Activated T-helper 9 cell treated with anti-CD3 and anti-CD28 coated beads, Interleukin-2, amount 50 U/mL, for 16 hours (primary cell): Measurements from ENCODE around the gene GTSE1.

Experiments used
- DNase-seq: peaks from one replicate; pipeline ENCODE4 v3.0.0-alpha.2; 2020; ENCODE audit warnings: low read depth

The GTSE1 gene

GRCh38 chr22:46329616-46330015 lies 32.9 kb downstream of the GTSE1 start:
- no peak for DNase-seq

DNA sequence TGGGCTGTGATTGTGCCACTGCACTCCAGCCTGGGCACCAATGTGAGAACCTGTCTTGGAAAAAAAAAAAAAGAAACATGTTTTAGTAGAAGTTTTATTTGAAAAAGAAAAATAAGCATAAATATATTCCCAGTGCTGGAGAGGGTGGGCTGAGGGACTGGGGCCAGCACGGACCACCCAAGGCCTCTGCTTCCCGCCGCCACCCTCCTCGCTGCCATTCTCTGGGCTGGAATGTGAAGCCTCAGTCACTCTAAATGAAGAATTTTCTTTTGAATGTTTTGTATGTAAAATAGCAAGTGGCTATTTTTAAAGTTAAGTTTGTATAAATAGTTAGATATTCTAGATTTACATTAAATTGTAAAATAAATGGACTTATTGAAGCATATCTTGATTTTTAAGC lies 33.8 kb downstream of the GTSE1 start:
- DNase-seq, result no peak

GRCh38 chr22:46331496-46331895 lies 34.8 kb downstream of the GTSE1 start:
- no peak for DNase-seq

GRCh38 chr22:46335201-46336118 lies 38.8 kb downstream of the GTSE1 start, which contains the start of gene TRMU:
Gene TRMU (plus strand): TSS chr22:46335714. CDS start chr22:46335765, 51 bp downstream.
- peak; percentile 64 for DNase-seq

- DNase-seq, result no peak
Measured at GRCh38 chr22:46336119-46337078, 39.7 kb downstream of the GTSE1 start.

DNA sequence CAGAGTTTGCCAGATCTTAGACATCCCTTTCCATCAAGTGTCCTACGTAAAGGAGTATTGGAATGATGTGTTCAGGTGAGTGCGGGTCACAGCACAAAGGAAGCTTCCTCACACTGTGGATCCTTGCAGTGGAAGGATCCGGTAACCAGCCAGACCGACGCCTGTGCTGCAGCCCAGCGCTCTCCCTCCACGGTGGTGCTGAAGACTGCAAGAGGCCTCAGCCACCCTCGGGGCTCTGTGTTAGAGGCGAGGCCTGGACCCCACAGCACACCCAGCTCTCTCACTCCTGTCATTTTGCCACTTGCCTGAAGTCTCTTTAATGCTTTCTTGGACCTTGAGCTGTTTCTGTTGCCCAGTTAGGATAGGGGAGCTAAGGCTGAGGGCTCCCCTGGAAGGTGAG lies 41.2 kb downstream of the GTSE1 start:
- DNase-seq, result no peak

DNA sequence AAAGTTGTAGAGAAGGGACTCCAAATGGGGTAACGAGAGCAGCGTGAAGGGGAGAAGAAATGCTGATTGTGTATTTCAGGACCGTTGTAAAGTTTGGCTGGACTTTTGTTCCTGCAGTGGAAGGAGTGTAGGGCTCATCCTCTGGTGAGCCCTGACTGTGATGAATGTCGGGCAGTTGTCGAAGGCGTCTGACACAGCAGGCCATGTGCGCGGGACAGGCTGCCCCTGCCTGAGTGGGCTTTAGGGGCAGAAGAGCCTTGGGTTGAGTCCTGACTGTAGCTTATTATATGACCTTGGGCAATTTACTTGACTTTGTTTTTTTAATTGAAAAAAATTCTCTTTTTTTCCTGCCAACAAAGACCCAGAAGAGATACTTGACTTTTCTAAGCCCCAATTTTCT lies 42.0 kb downstream of the GTSE1 start:
- no peak for DNase-seq

DNA sequence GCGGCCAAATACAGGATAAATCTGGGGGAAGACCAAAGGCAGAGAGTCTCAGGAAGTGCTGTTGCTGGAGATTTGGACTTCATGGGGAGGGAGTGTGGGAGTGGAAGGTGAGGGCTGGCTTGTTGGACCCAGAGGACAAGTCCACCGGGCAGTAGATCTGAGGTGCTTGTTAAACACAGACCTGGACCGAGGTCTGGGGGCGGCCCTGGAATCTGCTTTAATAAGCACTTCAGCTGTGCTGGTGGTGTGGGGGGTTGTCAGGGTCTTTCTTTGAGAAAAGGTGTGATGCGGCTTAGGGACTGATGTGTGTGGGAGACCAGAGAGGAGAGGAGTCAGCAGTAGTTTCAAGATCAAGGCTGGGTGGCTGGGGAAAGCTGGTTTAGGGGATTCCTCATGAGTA lies 43.3 kb downstream of the GTSE1 start:
- DNase-seq, result no peak

GRCh38 chr22:46340676-46341075 lies 44.0 kb downstream of the GTSE1 start:
- DNase-seq, result no peak

DNA sequence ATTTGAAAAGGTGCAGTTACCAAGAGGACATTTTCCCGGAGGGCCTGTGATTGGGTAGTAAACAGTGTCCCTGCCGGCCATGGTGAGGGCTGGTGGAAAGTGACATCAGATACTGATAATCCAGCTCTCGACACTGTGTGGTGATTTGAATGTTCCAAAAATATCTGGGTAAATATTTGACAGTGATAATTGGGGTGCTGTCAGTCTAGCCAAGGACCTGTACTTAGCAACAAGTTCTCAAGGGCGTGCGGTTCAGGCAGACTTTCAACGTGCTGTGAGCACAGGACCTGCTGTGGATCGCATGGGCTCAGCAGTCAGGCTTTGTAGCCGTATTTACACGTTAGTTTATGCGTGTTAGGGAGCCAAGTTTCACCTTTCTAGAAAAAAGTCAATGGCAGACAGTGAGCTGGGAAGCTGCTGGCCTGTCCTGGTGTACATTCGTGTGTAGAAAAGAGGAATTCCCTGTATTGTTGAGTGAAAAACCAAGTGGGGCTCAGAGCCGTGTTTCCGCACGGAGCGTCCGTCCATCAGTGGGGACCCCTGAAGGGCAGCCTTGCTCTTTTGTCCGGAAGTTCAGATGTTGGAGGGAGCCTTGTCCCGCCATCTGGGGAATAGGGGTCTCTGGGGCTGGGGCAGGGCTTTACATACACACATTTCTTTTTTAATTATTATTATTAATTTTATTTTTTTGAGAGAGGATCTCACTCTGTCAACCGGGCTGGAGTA lies 50.2 kb downstream of the GTSE1 start:
- DNase-seq, result no peak

GRCh38 chr22:46347646-46348045 lies 51.0 kb downstream of the GTSE1 start:
- no peak for DNase-seq

GRCh38 chr22:46348099-46348695 lies 51.5 kb downstream of the GTSE1 start:
- DNase-seq, result no peak

GRCh38 chr22:46349238-46349637 lies 52.6 kb downstream of the GTSE1 start:
- no peak for DNase-seq

DNA sequence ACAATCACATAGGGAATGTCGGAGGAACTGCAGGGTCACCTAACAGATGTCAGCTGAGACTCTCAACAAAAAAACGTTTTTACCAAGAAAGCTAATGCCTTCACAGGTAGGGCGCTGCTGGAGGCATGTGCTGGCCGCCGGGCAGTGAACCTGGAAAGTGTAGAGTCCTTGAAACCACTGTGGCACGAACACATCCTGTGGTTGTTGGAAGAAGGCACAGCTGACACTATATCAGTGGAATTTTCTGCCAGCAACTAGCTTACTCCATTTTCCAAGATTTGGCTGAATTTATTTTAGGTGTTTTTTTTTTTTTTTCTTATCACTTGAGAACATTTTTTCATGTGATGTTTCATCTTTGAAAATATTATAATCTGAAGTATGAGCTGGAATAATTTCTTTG lies 53.0 kb downstream of the GTSE1 start:
- DNase-seq, result no peak

GRCh38 chr22:46350121-46350520 lies 53.5 kb downstream of the GTSE1 start:
- no peak for DNase-seq

DNA sequence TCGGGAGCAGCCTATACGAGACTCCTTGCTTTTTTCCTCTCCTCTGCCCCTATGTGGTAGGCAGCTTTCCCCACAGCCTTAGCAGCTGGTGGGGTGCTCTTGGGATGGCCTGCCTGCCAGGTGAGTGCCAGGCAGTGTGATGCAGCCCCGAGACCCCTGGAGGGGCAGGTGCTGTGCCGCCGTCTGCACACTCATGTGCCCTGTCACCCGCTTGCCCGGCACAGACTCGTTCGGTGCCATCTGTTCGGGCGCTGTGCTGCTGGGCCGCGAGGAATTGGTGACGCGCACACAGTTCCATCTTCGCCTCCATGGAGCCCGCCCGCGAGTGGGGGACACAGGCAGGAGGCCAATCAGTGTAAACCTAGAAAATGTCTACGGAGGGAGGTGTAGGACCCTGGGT lies 54.0 kb downstream of the GTSE1 start:
- no peak for DNase-seq

DNA sequence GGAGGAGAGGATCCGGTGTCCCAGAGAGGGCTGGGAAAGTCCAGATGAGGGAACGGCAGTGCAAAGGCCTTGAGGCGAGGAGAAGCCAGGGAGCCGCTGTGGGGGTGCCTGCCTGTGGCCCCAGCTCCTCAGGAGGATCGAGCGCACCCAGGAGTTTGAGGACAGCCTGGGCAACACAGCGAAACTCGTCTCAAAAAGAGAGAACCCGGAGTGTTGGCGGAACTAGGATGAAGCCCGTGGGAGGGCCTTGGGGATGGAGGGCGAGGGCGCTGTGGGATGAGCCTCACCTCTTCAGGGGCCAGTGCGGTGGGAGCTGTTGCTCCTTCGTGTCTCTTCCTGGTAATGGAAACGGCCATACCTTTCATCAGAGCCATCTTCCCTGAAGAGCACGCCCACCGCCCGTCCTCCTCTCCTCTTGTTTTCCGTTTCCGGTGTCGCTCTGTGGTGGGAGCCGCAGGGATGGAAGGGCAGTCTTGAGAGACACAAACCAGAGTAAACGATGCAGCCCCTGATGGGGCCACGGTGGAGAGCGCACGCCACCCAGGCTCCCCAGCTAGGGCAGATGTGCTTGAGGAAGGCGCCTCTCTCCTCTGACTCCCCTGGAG lies 54.6 kb downstream of the GTSE1 start:
- DNase-seq, result no peak

DNA sequence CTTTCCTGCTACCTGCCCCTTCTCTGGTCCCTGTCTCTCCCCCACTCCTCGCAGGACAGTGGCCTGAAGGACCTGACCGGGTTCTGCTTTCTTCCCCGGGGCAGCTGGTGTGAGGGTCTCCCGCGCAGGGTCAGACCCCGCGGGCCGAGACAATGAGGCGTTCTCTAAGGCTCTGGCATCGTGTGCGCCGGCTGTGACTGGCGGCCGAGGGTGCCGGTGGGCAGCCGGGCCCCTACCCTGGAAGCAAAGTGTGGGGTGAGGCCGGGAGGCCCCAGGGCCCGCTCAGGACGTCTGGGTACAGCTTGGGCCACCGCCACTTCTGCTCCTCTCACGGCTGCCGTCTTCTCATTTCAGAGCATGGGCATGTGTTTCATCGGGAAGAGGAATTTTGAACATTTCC lies 55.1 kb downstream of the GTSE1 start:
- DNase-seq, result no peak

DNA sequence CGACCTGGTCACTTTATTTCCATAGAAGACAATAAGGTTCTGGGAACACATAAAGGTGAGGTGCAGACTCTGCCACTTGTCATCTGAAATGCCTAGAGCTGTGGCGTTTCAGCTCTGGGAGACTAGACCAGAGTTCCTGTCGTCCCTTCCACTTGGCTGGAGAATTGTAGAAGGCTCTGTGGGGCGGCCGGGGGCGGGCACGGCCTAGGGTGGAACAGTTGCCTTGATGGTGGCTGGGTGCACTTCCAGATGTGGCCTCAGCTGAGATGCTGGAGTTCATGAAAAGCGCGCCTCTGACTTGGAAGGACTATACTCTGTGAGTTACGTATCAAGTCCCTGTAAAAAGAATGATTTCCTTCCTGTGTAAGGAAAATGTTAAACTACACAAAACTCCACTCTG lies 55.6 kb downstream of the GTSE1 start:
- no peak for DNase-seq

DNA sequence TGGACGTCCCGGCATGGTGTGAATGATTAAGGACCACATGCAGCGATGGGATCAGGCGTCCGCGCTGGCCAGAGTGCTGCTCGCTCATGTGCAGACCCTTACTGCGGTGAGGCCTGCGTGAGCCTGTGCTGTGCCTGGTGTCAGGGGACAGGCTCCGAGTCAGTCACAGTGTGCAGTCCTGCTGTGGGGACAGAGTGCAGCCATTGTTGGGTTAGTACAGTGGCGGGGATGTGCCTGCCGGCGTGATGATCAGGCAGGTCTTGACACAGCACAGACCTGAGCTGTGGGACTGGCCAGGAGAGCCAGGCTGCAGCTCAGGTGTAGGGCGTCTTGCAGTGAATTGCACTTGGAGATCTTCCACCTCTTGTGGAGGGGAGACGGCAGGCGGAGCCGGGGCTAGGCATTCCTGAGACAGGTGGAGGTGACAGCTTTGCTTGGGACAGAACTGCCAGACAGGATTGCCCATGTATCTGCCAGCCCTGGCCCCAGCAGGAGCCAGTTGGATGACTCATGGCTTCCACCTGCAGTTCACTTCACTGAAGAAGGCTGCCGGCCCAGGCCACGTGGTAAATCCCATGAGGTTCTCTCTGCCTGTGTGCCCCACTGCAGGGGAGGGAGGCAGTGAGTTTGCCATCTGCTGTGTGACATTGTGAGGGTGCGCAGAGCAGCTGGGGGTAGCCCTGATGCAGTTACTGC lies 56.2 kb downstream of the GTSE1 start:
- no peak for DNase-seq
